BJ (cell line): ENCODE results near the gene DMD. TPM values are rescaled to one million over a fixed set of nuclear protein-coding genes. Genes with fewer than 3 reads are reported as not detected.
A peak's percentile ranks its signal among the peaks of the same experiment; 100 is the strongest.
"Not testable (repeated sequence)": the region's sequence is repeated elsewhere in the genome, so short reads cannot be mapped to it uniquely, and the experiment has no call there.

Experiments
- CTCF ChIA-PET: fragments of 350-600 bp; formaldehyde crosslinking; extraction: SDS; loops from one replicate; lab custom pipeline; 2021; ENCODE audit warnings: antibody characterized with exemption, inconsistent platforms; lab: Yijun Ruan, JAX
- POLR2A ChIA-PET: fragments of 300-600 bp; sonication (Branson Sonifier 250); formaldehyde crosslinking; extraction: SDS; loops from one replicate; lab custom pipeline; 2021; ENCODE audit warnings: antibody characterized with exemption; lab: Charles Lee
- DNase-seq: peaks from one replicate; pipeline ENCODE4 v3.0.0-alpha.2; 2011; ENCODE audit warnings: low read depth
- H3K27me3 ChIP-seq: 2 replicates; pipeline ENCODE4 v1.6.0; 2011; ENCODE audit warnings: low read length; ENCODE audit not compliant: control insufficient read depth, insufficient read depth
- H3K36me3 ChIP-seq: 2 replicates; pipeline ENCODE4 v1.5.1; 2011; ENCODE audit warnings: low read length; ENCODE audit not compliant: control insufficient read depth, insufficient read depth
- H3K4me3 ChIP-seq: 2 replicates; pipeline ENCODE4 v1.5.1; 2011; ENCODE audit warnings: low read depth, mild to moderate bottlenecking, control low read depth, low read length
- polyA plus RNA-seq: library from polyadenylated mRNA; depleted of rRNA; stranded (reverse); fragments of >200 nt; gene quantifications from 2 replicates; pipeline ENCODE4 v1.2.3, GENCODE V29; 2011
- TF ChIP-seq, protein P1 (sequence below): IDR thresholded peaks from 2 replicates; pipeline ENCODE4 v1.5.1; 2011; ENCODE audit warnings: low read depth, mild to moderate bottlenecking, control low read depth, inconsistent platforms, low read length, moderate library complexity; ENCODE audit not compliant: insufficient read depth

Gene DMD
- polyA plus RNA-seq, 1 experiment: 12.5 TPM

DNA sequence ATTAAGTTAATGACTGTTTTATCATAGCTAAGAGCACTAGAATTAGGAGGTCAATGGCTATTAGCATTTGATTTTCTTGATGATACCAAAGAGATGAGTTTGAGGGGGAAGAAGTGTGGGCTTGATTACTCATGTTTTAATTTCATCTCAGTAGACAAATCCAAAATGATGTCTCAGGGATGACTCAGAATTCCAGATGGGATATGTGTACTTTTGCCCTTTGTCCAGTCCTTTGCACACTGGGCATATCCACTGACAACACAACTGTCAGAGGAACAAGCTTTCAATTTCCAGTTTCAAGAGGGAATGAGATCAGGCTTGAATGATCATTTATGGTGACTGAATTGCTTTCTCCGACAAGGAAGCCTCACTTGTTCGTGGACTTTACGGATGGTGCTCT lies 1814.2 kb downstream of the DMD start:
- peak; percentile 20 for DNase-seq
- no peaks in the 10 kb centered on the region for H3K27me3 ChIP-seq
- ChIA-PET POLR2A (no interaction called here), CTCF (interaction anchor here (0.7 kb wide), 1 partner anchor 8 kb away, joined by 3 read pairs; no protein-coding TSS in a partner anchor)
- H3K4me3 ChIP-seq: no peak overlapping the region
- TF ChIP-seq, protein P1, sequence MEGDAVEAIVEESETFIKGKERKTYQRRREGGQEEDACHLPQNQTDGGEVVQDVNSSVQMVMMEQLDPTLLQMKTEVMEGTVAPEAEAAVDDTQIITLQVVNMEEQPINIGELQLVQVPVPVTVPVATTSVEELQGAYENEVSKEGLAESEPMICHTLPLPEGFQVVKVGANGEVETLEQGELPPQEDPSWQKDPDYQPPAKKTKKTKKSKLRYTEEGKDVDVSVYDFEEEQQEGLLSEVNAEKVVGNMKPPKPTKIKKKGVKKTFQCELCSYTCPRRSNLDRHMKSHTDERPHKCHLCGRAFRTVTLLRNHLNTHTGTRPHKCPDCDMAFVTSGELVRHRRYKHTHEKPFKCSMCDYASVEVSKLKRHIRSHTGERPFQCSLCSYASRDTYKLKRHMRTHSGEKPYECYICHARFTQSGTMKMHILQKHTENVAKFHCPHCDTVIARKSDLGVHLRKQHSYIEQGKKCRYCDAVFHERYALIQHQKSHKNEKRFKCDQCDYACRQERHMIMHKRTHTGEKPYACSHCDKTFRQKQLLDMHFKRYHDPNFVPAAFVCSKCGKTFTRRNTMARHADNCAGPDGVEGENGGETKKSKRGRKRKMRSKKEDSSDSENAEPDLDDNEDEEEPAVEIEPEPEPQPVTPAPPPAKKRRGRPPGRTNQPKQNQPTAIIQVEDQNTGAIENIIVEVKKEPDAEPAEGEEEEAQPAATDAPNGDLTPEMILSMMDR: no peak
- no peaks in the 10 kb centered on the region for H3K36me3 ChIP-seq

DNA sequence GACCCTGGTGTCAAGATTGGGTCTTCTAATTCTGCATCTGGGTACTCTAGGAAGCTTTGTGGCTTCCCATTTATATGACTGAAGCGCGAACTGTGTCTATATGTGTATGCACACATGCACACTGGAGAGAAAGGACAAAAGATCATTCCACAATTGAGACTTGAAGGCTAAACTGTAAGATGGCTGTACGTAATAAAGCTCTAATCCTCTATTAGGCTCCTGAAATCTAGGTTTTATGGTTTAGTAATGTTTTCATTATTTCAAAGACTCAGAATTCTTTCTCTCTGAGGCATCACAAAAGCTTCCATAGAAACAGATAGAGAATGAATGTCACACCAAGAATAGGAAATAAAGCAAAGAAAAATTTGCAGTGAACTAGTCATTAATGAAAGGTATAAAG lies 1818.8 kb downstream of the DMD start:
- no peak for DNase-seq
- POLR2A ChIA-PET: interaction anchor here (0.6 kb wide), 1 partner anchor 126 kb away, joined by 10 read pairs; no protein-coding TSS in a partner anchor
- CTCF ChIA-PET: interaction anchor here (1.2 kb wide), 1 partner anchor 25 kb away, joined by 3 read pairs; no protein-coding TSS in a partner anchor
- TF ChIP-seq, protein P1: no peak
- no peak overlapping the region for H3K4me3 ChIP-seq
- no peaks in the 10 kb centered on the region for H3K36me3 ChIP-seq
- no peaks in the 10 kb centered on the region for H3K27me3 ChIP-seq

DNA sequence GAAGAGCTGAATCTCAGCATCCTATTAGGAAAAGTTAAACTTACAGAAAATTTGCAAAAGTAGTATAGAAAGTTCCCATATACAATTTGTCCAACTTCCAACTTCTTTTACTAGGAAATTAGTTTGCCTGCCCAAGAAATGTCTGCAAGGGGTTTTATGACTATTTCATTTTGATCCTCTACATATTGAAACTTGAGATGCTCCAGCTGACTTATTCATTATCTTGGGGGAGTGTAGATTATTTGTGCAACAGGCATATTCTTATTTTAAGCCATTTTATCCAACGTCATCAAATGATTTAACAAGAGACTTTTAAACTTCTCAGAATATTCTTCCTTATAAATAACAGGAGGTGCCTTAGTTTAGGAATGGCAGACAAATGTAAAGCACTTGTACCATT lies 1822.4 kb downstream of the DMD start:
- no peaks in the 10 kb centered on the region for H3K27me3 ChIP-seq
- POLR2A ChIA-PET: no interaction called here
- no peak for DNase-seq
- H3K36me3 ChIP-seq: no peaks in the 10 kb centered on the region
- H3K4me3 ChIP-seq: no peak overlapping the region
- CTCF ChIA-PET: no interaction called here
- TF ChIP-seq, protein P1: no peak

DNA sequence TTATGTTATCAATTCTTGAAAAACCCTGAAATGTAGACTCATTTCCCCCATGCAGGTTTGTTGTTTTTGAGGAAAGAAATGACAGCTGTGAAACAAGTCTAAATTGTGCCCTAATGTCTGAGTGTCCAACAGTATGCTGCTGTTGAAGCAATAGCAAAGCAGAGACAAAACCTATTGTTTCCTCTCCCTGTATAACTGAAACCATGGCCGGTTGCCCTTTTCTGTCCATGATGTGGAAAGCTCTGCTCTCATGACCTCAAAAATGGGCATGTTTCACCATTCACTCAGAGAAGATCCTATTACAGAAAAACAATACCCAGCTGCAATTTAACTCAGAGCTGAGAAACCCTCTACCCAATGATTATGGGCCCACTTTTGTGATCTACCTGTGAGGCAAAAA lies 1826.9 kb downstream of the DMD start:
- TF ChIP-seq, protein P1: no peak
- Histone ChIP-seq H3K27me3 (no peaks in the 10 kb centered on the region), H3K4me3 (no peak overlapping the region), H3K36me3 (no peaks in the 10 kb centered on the region)
- ChIA-PET CTCF (no interaction called here), POLR2A (no interaction called here)
- no peak for DNase-seq

DNA sequence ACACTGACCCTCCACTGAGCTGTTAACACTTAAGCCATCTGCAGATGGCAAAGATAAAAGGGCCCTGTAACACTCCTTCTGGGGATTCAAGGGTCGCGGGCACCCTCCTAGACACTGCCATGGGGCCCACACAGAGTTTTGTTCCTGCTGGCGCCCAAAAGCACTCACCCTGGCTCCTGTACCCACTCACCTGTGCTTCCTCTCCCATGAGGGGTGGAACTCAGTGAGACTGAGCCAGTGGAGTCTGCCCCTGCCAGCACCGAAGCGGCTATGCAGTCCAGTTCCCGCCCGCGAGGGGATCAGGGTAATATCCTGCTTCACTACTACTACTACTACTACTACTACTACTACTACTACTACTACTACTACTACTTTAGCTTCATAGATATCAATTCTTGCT lies 1827.4 kb downstream of the DMD start:
- ChIA-PET CTCF (no interaction called here), POLR2A (no interaction called here)
- no peaks in the 10 kb centered on the region for H3K27me3 ChIP-seq
- DNase-seq: no peak
- TF ChIP-seq, protein P1: no peak
- no peak overlapping the region for H3K4me3 ChIP-seq
- no peaks in the 10 kb centered on the region for H3K36me3 ChIP-seq

DNA sequence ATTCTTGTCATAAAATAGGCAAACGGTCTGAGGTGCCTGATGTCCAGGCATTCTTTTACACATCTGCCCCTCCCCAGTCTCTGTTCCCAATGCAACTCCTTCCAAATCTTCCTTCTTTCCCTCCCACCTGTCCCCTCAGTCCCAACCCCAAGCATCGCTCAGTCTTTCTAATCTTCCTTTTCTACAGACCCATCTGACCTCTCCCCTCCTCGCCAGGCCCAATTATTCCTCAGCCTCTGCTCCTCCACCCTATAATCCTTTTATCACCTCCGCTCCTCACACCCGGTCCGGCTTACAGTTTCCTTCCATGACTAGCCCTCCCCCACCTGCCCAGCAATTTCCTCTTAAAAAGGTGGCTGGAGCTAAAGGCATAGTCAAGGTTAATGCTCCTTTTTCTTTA lies 1832.4 kb downstream of the DMD start:
- DNase-seq, H3K4me3 ChIP-seq, H3K27me3 ChIP-seq, CTCF ChIA-PET, POLR2A ChIA-PET, H3K36me3 ChIP-seq: not testable (repeated sequence)

DNA sequence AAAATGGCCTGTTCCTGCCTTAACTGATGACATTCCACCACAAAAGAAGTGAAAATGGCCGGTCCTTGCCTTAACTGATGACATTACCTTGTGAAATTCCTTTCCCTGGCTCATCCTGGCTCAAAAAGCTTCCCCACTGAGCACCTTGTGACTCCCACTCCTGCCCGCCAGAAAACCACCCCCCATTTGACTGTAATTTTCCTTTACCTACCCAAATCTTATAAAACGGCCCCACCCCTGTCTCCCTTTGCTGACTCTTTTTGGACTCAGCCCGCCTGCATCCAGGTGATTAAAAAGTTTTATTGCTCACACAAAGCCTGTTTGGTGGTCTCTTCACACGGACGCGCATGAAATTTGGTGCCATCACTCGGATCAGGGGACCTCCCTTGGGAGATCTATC lies 1833.5 kb downstream of the DMD start:
- H3K36me3 ChIP-seq, H3K27me3 ChIP-seq, CTCF ChIA-PET, POLR2A ChIA-PET, DNase-seq, H3K4me3 ChIP-seq: not testable (repeated sequence)
